Peyer's patch (tissue), 4 donors: Measurements from ENCODE around the gene LIN7B.

Experiments
- CTCF ChIP-seq, 6 experiments: fragments of 450-650 bp in 4 of 6; fragments of 200-600 bp in 2 of 6; sonication (generic) in 1 of 6; IDR thresholded peaks; one replicate each; pipeline ENCODE4 v1.5.1; 2017 to 2019; ENCODE audit warnings: antibody characterized with exemption in 6 of 6, mild to moderate bottlenecking in 3 of 6, moderate library complexity in 1 of 6
- POLR2A ChIP-seq, 2 donors: fragments of 450-650 bp; IDR thresholded peaks; one replicate each; pipeline ENCODE4 v1.5.1; 2017; ENCODE audit warnings: antibody characterized with exemption in 2 of 2, mild to moderate bottlenecking in 2 of 2, moderate library complexity in 2 of 2

- no peak for TF ChIP-seq CTCF (IDR thresholded peaks at IDR 0.05)
- no peak for TF ChIP-seq POLR2A (IDR thresholded peaks at IDR 0.05)
Measured at GRCh38 chr19:49094505-49095482, 19.4 kb upstream of the LIN7B start.
